Neural cell (in vitro differentiated cells): Measurements from ENCODE around the gene SDCBP2. TPM values are rescaled to one million over a fixed set of nuclear protein-coding genes. Genes with fewer than 3 reads are reported as not detected.

Experiments
- H2AFZ ChIP-seq: fragments of 200-600, 300-800 bp; sonication (generic), shearing (Covaris generic); 2 replicates; pipeline ENCODE4 v1.6.0; 2014; ENCODE audit warnings: low read depth, mild to moderate bottlenecking, antibody characterized with exemption, low read length, moderate library complexity
- H3F3A ChIP-seq: fragments of 200-600 bp; shearing (Covaris generic); 2 replicates; pipeline ENCODE4 v1.6.1; 2016; ENCODE audit warnings: mild to moderate bottlenecking, moderate library complexity, mixed read lengths, antibody characterized with exemption, low read length; ENCODE audit not compliant: insufficient read depth, poor library complexity, severe bottlenecking
- H3K27ac ChIP-seq: fragments of 200-600, 300-800 bp; sonication (generic), shearing (Covaris generic); 2 replicates; pipeline ENCODE4 v1.5.1; 2014; ENCODE audit warnings: mild to moderate bottlenecking, low read length, moderate library complexity
- H3K27me3 ChIP-seq: fragments of 300-800, 200-600 bp; sonication (generic), shearing (Covaris generic); 2 replicates; pipeline ENCODE4 v1.6.0; 2014; ENCODE audit warnings: mild to moderate bottlenecking, low read depth, low read length, moderate library complexity; ENCODE audit not compliant: insufficient read depth
- H3K36me3 ChIP-seq: fragments of 300-800, 200-600 bp; sonication (generic), shearing (Covaris generic); 2 replicates; pipeline ENCODE4 v1.5.1; 2014; ENCODE audit warnings: mild to moderate bottlenecking, antibody characterized with exemption, low read length, moderate library complexity; ENCODE audit not compliant: insufficient read depth
- H3K4me2 ChIP-seq: fragments of 300-800, 200-600 bp; sonication (generic), shearing (Covaris generic); 2 replicates; pipeline ENCODE4 v1.6.0; 2014; ENCODE audit warnings: mild to moderate bottlenecking, low read length
- H3K4me3 ChIP-seq: fragments of 300-800, 200-600 bp; sonication (generic), shearing (Covaris generic); 2 replicates; pipeline ENCODE4 v1.5.1; 2014; ENCODE audit warnings: mild to moderate bottlenecking, low read length, moderate library complexity
- H3K79me2 ChIP-seq: fragments of 200-600 bp; shearing (Covaris generic); replicated peaks from 2 replicates; pipeline ENCODE4 v1.6.0; 2014; ENCODE audit warnings: mild to moderate bottlenecking, low read length, moderate library complexity; ENCODE audit not compliant: insufficient read depth
- H3K9ac ChIP-seq: fragments of 300-800, 200-600 bp; sonication (generic), shearing (Covaris generic); 2 replicates; pipeline ENCODE4 v1.6.1; 2016; ENCODE audit warnings: mild to moderate bottlenecking, low read length, mixed read lengths
- H3K9me2 ChIP-seq: fragments of 200-600 bp; shearing (Covaris generic); 2 replicates; pipeline ENCODE4 v1.6.1; 2016; ENCODE audit warnings: mild to moderate bottlenecking, low read length, mixed read lengths; ENCODE audit not compliant: insufficient read depth
- H3K9me3 ChIP-seq: fragments of 200-600, 300-800 bp; sonication (generic), shearing (Covaris generic); 2 replicates; pipeline ENCODE4 v1.6.1; 2016; ENCODE audit warnings: mild to moderate bottlenecking, mixed run types, low read length, moderate library complexity, mixed read lengths
- H4K20me1 ChIP-seq: fragments of 200-600 bp; shearing (Covaris generic); 2 replicates; pipeline ENCODE4 v1.6.1; 2016; ENCODE audit warnings: mild to moderate bottlenecking, mixed run types; ENCODE audit not compliant: insufficient read depth
- EP300 ChIP-seq: fragments of 450-650 bp; conservative IDR thresholded peaks from 2 replicates; pipeline ENCODE4 v1.6.1; 2014; ENCODE audit warnings: antibody characterized with exemption, mild to moderate bottlenecking, moderate library complexity; ENCODE audit not compliant: poor library complexity, severe bottlenecking
- EZH2 ChIP-seq: fragments of 200-600, 300-800 bp; shearing (Covaris generic), sonication (generic); IDR thresholded peaks from 2 replicates; pipeline ENCODE4 v1.6.1; 2014; ENCODE audit warnings: antibody characterized with exemption, low read length, borderline replicate concordance, mild to moderate bottlenecking; ENCODE audit not compliant: insufficient read depth, poor library complexity, severe bottlenecking
- MXI1 ChIP-seq: fragments of 450-650 bp; conservative IDR thresholded peaks from 2 replicates; pipeline ENCODE4 v1.6.1; 2014; ENCODE audit warnings: antibody characterized with exemption, mild to moderate bottlenecking; ENCODE audit not compliant: poor library complexity, severe bottlenecking
- POLR2AphosphoS5 ChIP-seq: IDR thresholded peaks from 2 replicates; pipeline ENCODE4 v1.6.1; 2012
- RAD21 ChIP-seq: fragments of 450-650 bp; conservative IDR thresholded peaks from 2 replicates; pipeline ENCODE4 v1.6.1; 2014; ENCODE audit warnings: antibody characterized with exemption, mild to moderate bottlenecking, moderate library complexity
- SMC3 ChIP-seq: fragments of 450-650 bp; conservative IDR thresholded peaks from 2 replicates; pipeline ENCODE4 v1.6.1; 2014; ENCODE audit warnings: antibody characterized with exemption, mild to moderate bottlenecking, moderate library complexity; ENCODE audit not compliant: poor library complexity
- TAF1 ChIP-seq: IDR thresholded peaks from 2 replicates; pipeline ENCODE4 v1.6.1; 2012; ENCODE audit warnings: low read depth
- polyA plus RNA-seq: library from polyadenylated mRNA; depleted of rRNA; stranded (reverse); fragments of >200 nt; gene quantifications from 2 replicates; pipeline ENCODE4 v1.2.3, GENCODE V29; 2014
- TF ChIP-seq, protein P1 (sequence below): fragments of 450-650 bp; IDR thresholded peaks from 2 replicates; pipeline ENCODE4 v1.5.1; 2014; ENCODE audit warnings: antibody characterized with exemption, mild to moderate bottlenecking, moderate library complexity; ENCODE audit not compliant: poor library complexity, severe bottlenecking
- TF ChIP-seq, protein P2 (sequence below): IDR thresholded peaks from 2 replicates; pipeline ENCODE4 v1.6.1; 2012; ENCODE audit warnings: borderline replicate concordance

Gene SDCBP2
- polyA plus RNA-seq, 1 donor from 2014 or later = 5.2 TPM

DNA sequence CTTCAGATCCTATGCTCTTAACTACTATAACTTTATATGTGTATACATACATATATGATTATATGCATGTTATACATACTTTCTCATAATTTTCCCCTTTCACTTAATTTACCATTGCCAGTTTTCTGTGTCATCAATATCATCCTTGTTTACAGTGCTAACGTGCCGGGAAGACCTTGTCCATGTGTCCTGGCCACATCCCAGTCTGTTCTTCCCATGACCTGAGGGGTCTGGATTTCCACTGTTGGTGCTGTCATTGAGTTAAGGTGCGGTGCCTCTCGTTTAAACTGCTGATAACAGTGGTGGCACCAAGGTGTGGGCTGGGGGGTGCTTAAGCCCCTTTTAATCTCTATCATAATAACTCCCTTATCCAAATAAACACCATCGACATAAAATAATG, 8.5 kb upstream of the SDCBP2 start:
- H3K4me2 ChIP-seq = no peak overlapping the region
- TF ChIP-seq EZH2 = no peak
- no peak for TF ChIP-seq POLR2AphosphoS5
- TF ChIP-seq RAD21 = no peak
- H3K9me3 ChIP-seq = no peaks in the 10 kb centered on the region
- no peaks in the 10 kb centered on the region for H3K27me3 ChIP-seq
- no peaks in the 10 kb centered on the region for H3K79me2 ChIP-seq
- no peaks in the 10 kb centered on the region for H3K9me2 ChIP-seq
- H2AFZ ChIP-seq = no peak overlapping the region
- H3K36me3 ChIP-seq = no peaks in the 10 kb centered on the region
- no peak overlapping the region for H3K27ac ChIP-seq
- H4K20me1 ChIP-seq = no peaks in the 10 kb centered on the region
- H3F3A ChIP-seq = no peaks in the 10 kb centered on the region
- no peak overlapping the region for H3K4me3 ChIP-seq
- no peak overlapping the region for H3K9ac ChIP-seq

DNA sequence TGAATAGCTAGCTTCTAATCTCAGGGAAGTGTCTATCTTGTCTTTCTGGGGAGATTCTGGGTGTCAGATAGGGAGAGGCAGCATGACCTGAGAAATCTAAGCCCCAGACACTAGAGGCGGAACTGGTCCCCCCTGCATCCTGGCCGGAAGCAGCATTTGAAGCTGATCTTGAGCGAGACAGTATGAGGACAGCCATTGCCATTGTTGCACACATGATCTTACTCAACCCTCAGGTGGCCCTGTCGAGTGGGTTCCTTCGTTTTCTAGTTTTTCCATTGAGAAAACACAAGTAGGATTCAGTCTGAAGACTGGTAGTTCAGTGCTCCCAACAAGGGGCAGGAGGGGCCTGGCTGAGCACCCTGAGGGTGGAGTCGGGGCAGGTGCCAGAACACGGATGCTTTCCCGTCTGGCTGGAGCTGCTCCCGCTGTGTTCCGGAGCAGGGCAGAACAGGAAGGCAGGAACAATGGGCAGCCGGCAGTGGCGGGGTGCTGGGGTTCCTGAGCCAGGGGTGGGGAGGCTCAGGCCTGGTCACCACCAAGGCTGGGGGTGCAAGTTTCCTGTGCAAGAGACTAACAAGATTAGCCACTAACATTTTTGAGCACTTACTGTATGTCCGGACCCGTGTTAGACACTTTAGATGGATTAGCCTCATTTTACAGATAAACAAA, 7.9 kb upstream of the SDCBP2 start:
- Histone ChIP-seq H3K27ac (no peak overlapping the region), H3K27me3 (no peaks in the 10 kb centered on the region), H3F3A (no peaks in the 10 kb centered on the region), H3K79me2 (no peaks in the 10 kb centered on the region), H3K9me2 (no peaks in the 10 kb centered on the region), H3K36me3 (no peaks in the 10 kb centered on the region), H4K20me1 (no peaks in the 10 kb centered on the region), H2AFZ (no peak overlapping the region), H3K9me3 (no peaks in the 10 kb centered on the region), H3K4me3 (no peak overlapping the region), H3K9ac (no peak overlapping the region), H3K4me2 (no peak overlapping the region)
- TF ChIP-seq POLR2AphosphoS5 (no peak), SMC3 (no peak), TAF1 (no peak), MXI1 (no peak), RAD21 (no peak), EP300 (no peak), EZH2 (no peak)
- TF ChIP-seq, protein P1, sequence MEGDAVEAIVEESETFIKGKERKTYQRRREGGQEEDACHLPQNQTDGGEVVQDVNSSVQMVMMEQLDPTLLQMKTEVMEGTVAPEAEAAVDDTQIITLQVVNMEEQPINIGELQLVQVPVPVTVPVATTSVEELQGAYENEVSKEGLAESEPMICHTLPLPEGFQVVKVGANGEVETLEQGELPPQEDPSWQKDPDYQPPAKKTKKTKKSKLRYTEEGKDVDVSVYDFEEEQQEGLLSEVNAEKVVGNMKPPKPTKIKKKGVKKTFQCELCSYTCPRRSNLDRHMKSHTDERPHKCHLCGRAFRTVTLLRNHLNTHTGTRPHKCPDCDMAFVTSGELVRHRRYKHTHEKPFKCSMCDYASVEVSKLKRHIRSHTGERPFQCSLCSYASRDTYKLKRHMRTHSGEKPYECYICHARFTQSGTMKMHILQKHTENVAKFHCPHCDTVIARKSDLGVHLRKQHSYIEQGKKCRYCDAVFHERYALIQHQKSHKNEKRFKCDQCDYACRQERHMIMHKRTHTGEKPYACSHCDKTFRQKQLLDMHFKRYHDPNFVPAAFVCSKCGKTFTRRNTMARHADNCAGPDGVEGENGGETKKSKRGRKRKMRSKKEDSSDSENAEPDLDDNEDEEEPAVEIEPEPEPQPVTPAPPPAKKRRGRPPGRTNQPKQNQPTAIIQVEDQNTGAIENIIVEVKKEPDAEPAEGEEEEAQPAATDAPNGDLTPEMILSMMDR = no peak
- TF ChIP-seq, protein P2, sequence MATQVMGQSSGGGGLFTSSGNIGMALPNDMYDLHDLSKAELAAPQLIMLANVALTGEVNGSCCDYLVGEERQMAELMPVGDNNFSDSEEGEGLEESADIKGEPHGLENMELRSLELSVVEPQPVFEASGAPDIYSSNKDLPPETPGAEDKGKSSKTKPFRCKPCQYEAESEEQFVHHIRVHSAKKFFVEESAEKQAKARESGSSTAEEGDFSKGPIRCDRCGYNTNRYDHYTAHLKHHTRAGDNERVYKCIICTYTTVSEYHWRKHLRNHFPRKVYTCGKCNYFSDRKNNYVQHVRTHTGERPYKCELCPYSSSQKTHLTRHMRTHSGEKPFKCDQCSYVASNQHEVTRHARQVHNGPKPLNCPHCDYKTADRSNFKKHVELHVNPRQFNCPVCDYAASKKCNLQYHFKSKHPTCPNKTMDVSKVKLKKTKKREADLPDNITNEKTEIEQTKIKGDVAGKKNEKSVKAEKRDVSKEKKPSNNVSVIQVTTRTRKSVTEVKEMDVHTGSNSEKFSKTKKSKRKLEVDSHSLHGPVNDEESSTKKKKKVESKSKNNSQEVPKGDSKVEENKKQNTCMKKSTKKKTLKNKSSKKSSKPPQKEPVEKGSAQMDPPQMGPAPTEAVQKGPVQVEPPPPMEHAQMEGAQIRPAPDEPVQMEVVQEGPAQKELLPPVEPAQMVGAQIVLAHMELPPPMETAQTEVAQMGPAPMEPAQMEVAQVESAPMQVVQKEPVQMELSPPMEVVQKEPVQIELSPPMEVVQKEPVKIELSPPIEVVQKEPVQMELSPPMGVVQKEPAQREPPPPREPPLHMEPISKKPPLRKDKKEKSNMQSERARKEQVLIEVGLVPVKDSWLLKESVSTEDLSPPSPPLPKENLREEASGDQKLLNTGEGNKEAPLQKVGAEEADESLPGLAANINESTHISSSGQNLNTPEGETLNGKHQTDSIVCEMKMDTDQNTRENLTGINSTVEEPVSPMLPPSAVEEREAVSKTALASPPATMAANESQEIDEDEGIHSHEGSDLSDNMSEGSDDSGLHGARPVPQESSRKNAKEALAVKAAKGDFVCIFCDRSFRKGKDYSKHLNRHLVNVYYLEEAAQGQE = no peak
